22Rv1 (cell line): ENCODE measurements around the gene MAN1A1.

Source experiments
- CTCF ChIP-seq: fragments of 450-650 bp; IDR thresholded peaks from 2 replicates; pipeline ENCODE4 v1.5.1; 2017; ENCODE audit warnings: mild to moderate bottlenecking
- ZFX ChIP-seq: fragments of 450-650 bp; IDR thresholded peaks from 2 replicates; pipeline ENCODE4 v1.6.1; 2017; ENCODE audit warnings: antibody characterized with exemption, borderline replicate concordance

- TF ChIP-seq CTCF: no peak
- no peak for TF ChIP-seq ZFX
Observed at GRCh38 chr6:119200512-119201175, 148.9 kb downstream of the MAN1A1 start.
